HG02884 (cell line): ENCODE data around the gene CDH13.

Source experiments
- ATAC-seq: cut with Tn5 transposase; IDR thresholded peaks from one replicate; pipeline ENCODE4 v1.9.1; 2021; ENCODE audit warnings: mild to moderate bottlenecking, moderate library complexity; ENCODE audit not compliant: unreplicated experiment

Gene CDH13

GRCh38 chr16:83723901-83724300 is 1097.1 kb downstream of the CDH13 start:
- no peak for ATAC-seq

- no peak for ATAC-seq
These were observed 1097.8 kb downstream of the CDH13 start for GRCh38 chr16:83724585-83724984.

- no peak for ATAC-seq
These were observed 1098.5 kb downstream of the CDH13 start for GRCh38 chr16:83725313-83725712.

- no peak for ATAC-seq
These were observed 1100.2 kb downstream of the CDH13 start for GRCh38 chr16:83727018-83727417.

GRCh38 chr16:83727751-83728352 is 1101.1 kb downstream of the CDH13 start:
- no peak for ATAC-seq

GRCh38 chr16:83728492-83728891 is 1101.7 kb downstream of the CDH13 start:
- ATAC-seq: no peak

- ATAC-seq: no peak
These were observed 1104.0 kb downstream of the CDH13 start for GRCh38 chr16:83730812-83731211.

- no peak for ATAC-seq
These were observed 1105.8 kb downstream of the CDH13 start for GRCh38 chr16:83732536-83732935.

- no peak for ATAC-seq
These were observed 1106.5 kb downstream of the CDH13 start for GRCh38 chr16:83733301-83733700.

GRCh38 chr16:83734136-83734535 is 1107.4 kb downstream of the CDH13 start:
- ATAC-seq: no peak

- no peak for ATAC-seq
These were observed 1111.1 kb downstream of the CDH13 start for GRCh38 chr16:83737729-83738354.

GRCh38 chr16:83738923-83739503 is 1112.2 kb downstream of the CDH13 start:
- no peak for ATAC-seq

- ATAC-seq: no peak
These were observed 1115.5 kb downstream of the CDH13 start for GRCh38 chr16:83742124-83742899.

GRCh38 chr16:83743241-83743640 is 1116.5 kb downstream of the CDH13 start:
- no peak for ATAC-seq

- ATAC-seq: no peak
These were observed 1117.0 kb downstream of the CDH13 start for GRCh38 chr16:83743720-83744119.

GRCh38 chr16:83744441-83744981 is 1117.7 kb downstream of the CDH13 start:
- ATAC-seq: no peak

GRCh38 chr16:83746611-83747010 is 1119.8 kb downstream of the CDH13 start:
- ATAC-seq: no peak

- ATAC-seq: no peak
These were observed 1121.2 kb downstream of the CDH13 start for GRCh38 chr16:83747936-83748335.

GRCh38 chr16:83755391-83755790 is 1128.6 kb downstream of the CDH13 start:
- no peak for ATAC-seq

- ATAC-seq: no peak
These were observed 1135.6 kb downstream of the CDH13 start for GRCh38 chr16:83762141-83762991.

GRCh38 chr16:83762992-83763358 is 1136.2 kb downstream of the CDH13 start:
- no peak for ATAC-seq
